SK-N-MC (cell line): Measurements from ENCODE around the gene EXOC3L4.

Experiments
- EZH2 ChIP-seq: fragments of 200-600 bp; sonication (generic); IDR thresholded peaks from one replicate; pipeline ENCODE4 v1.6.1; 2017; ENCODE audit warnings: antibody characterized with exemption
- POLR2AphosphoS5 ChIP-seq: IDR thresholded peaks from 2 replicates; pipeline ENCODE4 v1.6.1; 2012; ENCODE audit warnings: mild to moderate bottlenecking, low read depth, low read length, borderline replicate concordance

GRCh38 chr14:103146141-103146709 is 51.7 kb downstream of the EXOC3L4 start:
- TF ChIP-seq EZH2 (no peak), POLR2AphosphoS5 (no peak)
